ENCODE data around the gene AADACL4.
A peak's percentile ranks its signal among the peaks of the same experiment; 100 is the strongest.

The AADACL4 gene

DNA sequence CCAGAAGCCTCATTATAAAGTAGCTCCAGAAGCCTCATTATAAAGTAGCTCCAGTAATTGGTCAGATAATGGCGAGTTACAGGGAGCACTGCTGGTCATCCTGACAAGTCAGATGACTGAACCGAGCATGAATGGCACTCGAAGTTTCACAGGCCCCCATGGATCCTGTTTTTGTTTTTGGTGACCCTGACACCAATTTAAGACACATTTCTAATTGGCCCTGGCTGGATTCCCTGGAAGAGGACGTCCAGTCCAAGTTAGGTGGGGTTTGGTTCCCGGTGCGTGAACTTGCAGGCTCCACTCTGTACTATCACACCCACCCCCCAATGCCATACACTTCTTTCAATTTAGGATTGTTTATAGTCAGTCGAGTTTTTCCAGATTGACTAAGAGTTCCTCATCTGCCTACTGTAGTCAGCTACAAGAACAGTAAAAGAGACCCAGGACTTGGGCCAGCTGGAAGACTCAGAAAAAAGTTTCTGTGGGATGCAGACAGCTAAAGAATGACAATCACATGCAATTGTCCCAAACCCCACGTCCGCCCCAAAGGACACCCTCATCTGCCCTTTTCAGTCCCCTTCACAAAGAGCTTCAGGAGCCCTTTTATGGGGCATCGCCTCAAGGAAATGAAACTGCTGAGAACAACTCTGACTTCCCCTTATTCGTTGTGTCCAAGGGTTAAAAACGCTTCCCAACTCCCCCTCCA, 28.6 kb upstream of the AADACL4 start:
- TF ChIP-seq MAX (IDR thresholded peaks at IDR 0.05; ENCODE audit: low read depth, low read length) (no peak), CTCF (IDR thresholded peaks at IDR 0.05; ENCODE audit: low read depth, low read length) (no peak)
- peak; percentile 63 for DNase-seq (ENCODE audit: low read depth)
- no peak overlapping the region for H3K4me3 ChIP-seq (ENCODE audit: low read depth, low read length)

DNA sequence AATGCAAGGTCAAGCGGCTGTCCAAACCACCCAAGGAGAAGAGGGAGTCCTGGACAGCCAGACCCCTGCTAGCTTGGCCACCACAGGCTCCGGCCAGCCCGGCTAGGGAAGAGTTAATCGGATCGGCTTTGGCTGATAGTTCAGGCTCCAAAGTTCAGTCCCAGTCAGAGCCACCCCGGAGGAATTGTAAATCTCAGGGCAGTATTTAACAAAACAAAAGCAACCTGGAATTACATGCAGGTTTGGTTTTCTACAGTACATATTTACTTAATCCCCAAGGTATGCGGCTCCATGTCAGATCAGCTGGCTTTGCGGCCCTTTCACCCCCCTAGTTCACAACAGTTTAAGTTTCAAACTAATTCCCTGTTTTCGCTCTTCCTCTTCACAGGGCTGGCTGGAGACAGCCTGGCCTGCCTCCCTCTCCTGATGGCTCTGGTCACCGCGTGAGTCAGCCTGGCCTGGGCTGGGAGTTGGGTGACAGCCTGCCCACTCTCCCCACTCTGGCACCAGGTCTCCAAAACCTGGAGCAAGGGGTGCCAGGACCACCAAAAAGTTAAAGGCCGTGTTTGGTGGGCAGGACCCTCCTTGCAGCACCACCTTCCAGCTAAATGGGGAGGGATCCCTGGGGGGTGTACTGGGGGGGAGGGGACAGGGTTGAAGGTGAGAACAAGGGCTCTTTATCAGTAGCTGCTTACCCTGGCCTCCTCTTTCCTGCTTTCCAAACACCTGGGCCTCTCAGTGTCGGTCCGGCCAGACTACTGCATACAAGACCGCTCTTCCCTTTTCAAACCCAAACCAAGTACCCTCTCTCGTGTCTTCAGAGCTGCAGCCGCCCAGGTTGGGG, 27.8 kb upstream of the AADACL4 start:
- TF ChIP-seq POLR2A (IDR thresholded peaks at IDR 0.05; ENCODE audit: extremely low read depth, insufficient read length) (no peak), MYC (IDR thresholded peaks at IDR 0.05; ENCODE audit: low read depth, low read length) (no peak), CTCF (IDR thresholded peaks at IDR 0.05; ENCODE audit: low read depth, low read length) (no peak)
- H3K4me3 ChIP-seq (ENCODE audit: low read depth, low read length), result no peak overlapping the region
- DNase-seq (ENCODE audit: low read depth), result peak; percentile 28

- TF ChIP-seq MAX (IDR thresholded peaks at IDR 0.05; ENCODE audit: low read depth, low read length) (no peak), POLR2A (IDR thresholded peaks at IDR 0.05; ENCODE audit: extremely low read depth, insufficient read length) (no peak), CTCF (IDR thresholded peaks at IDR 0.05; ENCODE audit: low read depth, low read length) (no peak)
- peak; percentile 45 for DNase-seq (ENCODE audit: low read depth)
- H3K4me3 ChIP-seq (ENCODE audit: low read depth, low read length), result peak overlapping the region; percentile 51
These were observed 27.0 kb upstream of the AADACL4 start for GRCh38 chr1:12616709-12617373.

GRCh38 chr1:12617511-12617900, 26.4 kb upstream of the AADACL4 start:
- peak overlapping the region; percentile 51 for H3K4me3 ChIP-seq (ENCODE audit: low read depth, low read length)
- no peak for DNase-seq (ENCODE audit: low read depth)
- no peak for TF ChIP-seq POLR2A (IDR thresholded peaks at IDR 0.05; ENCODE audit: extremely low read depth, insufficient read length)
- no peak for TF ChIP-seq MYC (IDR thresholded peaks at IDR 0.05; ENCODE audit: low read depth, low read length)
- no peak for TF ChIP-seq MAX (IDR thresholded peaks at IDR 0.05; ENCODE audit: low read depth, low read length)
- no peak for TF ChIP-seq CTCF (IDR thresholded peaks at IDR 0.05; ENCODE audit: low read depth, low read length)

- TF ChIP-seq CTCF (IDR thresholded peaks at IDR 0.05; ENCODE audit: low read depth, low read length), result no peak
- 0 out of 2 replicates have a peak, but pooled peaks have one; percentile 22 for TF ChIP-seq MYC (IDR thresholded peaks at IDR 0.05; ENCODE audit: low read depth, low read length)
- 0 out of 2 replicates have a peak, but pooled peaks have one; percentile 52 for TF ChIP-seq MAX (IDR thresholded peaks at IDR 0.05; ENCODE audit: low read depth, low read length)
- peak; percentile 42 for TF ChIP-seq POLR2A (IDR thresholded peaks at IDR 0.05; ENCODE audit: extremely low read depth, insufficient read length)
These were observed 25.8 kb upstream of the AADACL4 start, which contains the start of gene DHRS3 for GRCh38 chr1:12617901-12618660. TSS of gene DHRS3 (minus strand) at chr1:12618210. CDS start at chr1:12617348, 862 bp downstream.

More at GRCh38 chr1:12617901-12618660, 25.8 kb upstream of the AADACL4 start, which contains the start of gene DHRS3:
- peak within 1 kb of the TSS; percentile 51 for H3K4me3 ChIP-seq (ENCODE audit: low read depth, low read length)
- DNase-seq (ENCODE audit: low read depth), result peak; percentile 86
